OCI-LY1 (cell line): ENCODE measurements around the gene OR52N1.

ENCODE experiments used
- H2AFZ ChIP-seq: fragments of 200-600 bp; sonication (generic), shearing (Covaris generic); 2 replicates; pipeline ENCODE4 v1.6.0; 2014; ENCODE audit warnings: antibody characterized with exemption, mild to moderate bottlenecking, low read length
- H3F3A ChIP-seq: fragments of 200-600 bp; sonication (generic), shearing (Covaris generic); 2 replicates; pipeline ENCODE4 v1.6.0; 2014; ENCODE audit warnings: mild to moderate bottlenecking, antibody characterized with exemption, low read length, moderate library complexity; ENCODE audit not compliant: insufficient read depth
- H3K27ac ChIP-seq: fragments of 200-600 bp; sonication (generic); 2 replicates; pipeline ENCODE4 v1.5.1; 2014; ENCODE audit warnings: low read length, mixed run types, mild to moderate bottlenecking, low read depth; ENCODE audit not compliant: poor library complexity, severe bottlenecking
- H3K27me3 ChIP-seq: fragments of 200-600 bp; sonication (generic); 2 replicates; pipeline ENCODE4 v1.6.0; 2014; ENCODE audit warnings: antibody characterized with exemption, mild to moderate bottlenecking, low read length, moderate library complexity; ENCODE audit not compliant: insufficient read depth
- H3K36me3 ChIP-seq: fragments of 200-600 bp; sonication (generic); 2 replicates; pipeline ENCODE4 v1.6.1; 2014; ENCODE audit warnings: mild to moderate bottlenecking, antibody characterized with exemption, low read length, moderate library complexity, mixed read lengths; ENCODE audit not compliant: insufficient read depth
- H3K4me1 ChIP-seq: fragments of 200-600 bp; sonication (generic); 2 replicates; pipeline ENCODE4 v1.5.1; 2014; ENCODE audit warnings: mild to moderate bottlenecking, low read length, moderate library complexity; ENCODE audit not compliant: insufficient read depth, severe bottlenecking
- H3K4me2 ChIP-seq: fragments of 200-600 bp; sonication (generic), shearing (Covaris generic); 2 replicates; pipeline ENCODE4 v1.6.1; 2014; ENCODE audit warnings: low read length
- H3K4me3 ChIP-seq: fragments of 200-600 bp; sonication (generic); 2 replicates; pipeline ENCODE4 v1.5.1; 2014; ENCODE audit warnings: low read length, low read depth, mild to moderate bottlenecking, mixed read lengths; ENCODE audit not compliant: poor library complexity, severe bottlenecking
- H3K79me2 ChIP-seq: fragments of 200-600 bp; shearing (Covaris generic); 2 replicates; pipeline ENCODE4 v1.6.1; 2016; ENCODE audit warnings: mixed run types, low read length, mixed read lengths; ENCODE audit not compliant: insufficient read depth
- H3K9ac ChIP-seq: fragments of 200-600 bp; sonication (generic), shearing (Covaris generic); 2 replicates; pipeline ENCODE4 v1.6.1; 2014; ENCODE audit warnings: mild to moderate bottlenecking, low read length, mixed read lengths
- H3K9me2 ChIP-seq: fragments of 200-600 bp; sonication (generic), shearing (Covaris generic); 2 replicates; pipeline ENCODE4 v1.6.1; 2014; ENCODE audit warnings: low read depth, mild to moderate bottlenecking, low read length, mixed read lengths
- H3K9me3 ChIP-seq: fragments of 200-600 bp; shearing (Covaris generic); 2 replicates; pipeline ENCODE4 v1.6.1; 2014; ENCODE audit warnings: low read length, mixed read lengths
- H4K20me1 ChIP-seq: fragments of 200-600 bp; sonication (generic), shearing (Covaris generic); 2 replicates; pipeline ENCODE4 v1.6.0; 2016; ENCODE audit warnings: mild to moderate bottlenecking, low read length; ENCODE audit not compliant: insufficient read depth
- EZH2 ChIP-seq: fragments of 200-600 bp; sonication (generic), shearing (Covaris generic); IDR thresholded peaks from 2 replicates; pipeline ENCODE4 v1.8.0; 2017; ENCODE audit warnings: borderline replicate concordance, mixed run types, mild to moderate bottlenecking, antibody characterized with exemption, low read length, moderate library complexity, mixed read lengths
- TF ChIP-seq, protein P1 (sequence below): fragments of 200-600 bp; sonication (generic), shearing (Covaris generic); IDR thresholded peaks from 2 replicates; pipeline ENCODE4 v1.5.1; 2017; ENCODE audit warnings: mild to moderate bottlenecking, antibody characterized with exemption, low read length, moderate library complexity, mixed read lengths

The OR52N1 gene

DNA sequence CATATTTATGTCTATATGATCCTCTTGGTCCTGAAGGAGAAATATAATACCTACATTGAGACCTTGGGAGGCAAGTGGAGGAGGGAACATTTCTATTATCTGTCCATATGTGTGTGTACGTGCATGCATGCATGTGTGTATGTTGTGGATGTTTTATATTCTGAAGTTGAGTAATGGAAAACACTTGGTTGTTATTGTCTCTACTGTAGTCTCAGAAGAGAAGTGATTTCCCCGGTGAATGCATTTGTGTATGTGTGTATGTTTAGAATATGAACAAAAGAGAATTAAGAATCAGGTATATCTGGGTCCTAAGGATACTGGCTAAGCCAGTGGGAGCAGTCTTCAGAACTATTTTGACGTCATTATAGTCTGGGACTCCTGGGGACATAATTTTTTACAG lies at the start of gene OR52N1:
OR52N1 (minus strand) TSS at position 101 of the 400 bp plus-strand sequence. CDS start 2,449 bp downstream, outside the sequence.
- H3K4me1 ChIP-seq = no peaks in the 10 kb centered on the region
- TF ChIP-seq EZH2 = no peak
- TF ChIP-seq, protein P1, sequence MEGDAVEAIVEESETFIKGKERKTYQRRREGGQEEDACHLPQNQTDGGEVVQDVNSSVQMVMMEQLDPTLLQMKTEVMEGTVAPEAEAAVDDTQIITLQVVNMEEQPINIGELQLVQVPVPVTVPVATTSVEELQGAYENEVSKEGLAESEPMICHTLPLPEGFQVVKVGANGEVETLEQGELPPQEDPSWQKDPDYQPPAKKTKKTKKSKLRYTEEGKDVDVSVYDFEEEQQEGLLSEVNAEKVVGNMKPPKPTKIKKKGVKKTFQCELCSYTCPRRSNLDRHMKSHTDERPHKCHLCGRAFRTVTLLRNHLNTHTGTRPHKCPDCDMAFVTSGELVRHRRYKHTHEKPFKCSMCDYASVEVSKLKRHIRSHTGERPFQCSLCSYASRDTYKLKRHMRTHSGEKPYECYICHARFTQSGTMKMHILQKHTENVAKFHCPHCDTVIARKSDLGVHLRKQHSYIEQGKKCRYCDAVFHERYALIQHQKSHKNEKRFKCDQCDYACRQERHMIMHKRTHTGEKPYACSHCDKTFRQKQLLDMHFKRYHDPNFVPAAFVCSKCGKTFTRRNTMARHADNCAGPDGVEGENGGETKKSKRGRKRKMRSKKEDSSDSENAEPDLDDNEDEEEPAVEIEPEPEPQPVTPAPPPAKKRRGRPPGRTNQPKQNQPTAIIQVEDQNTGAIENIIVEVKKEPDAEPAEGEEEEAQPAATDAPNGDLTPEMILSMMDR = no peak
- no peaks in the 10 kb centered on the region for H4K20me1 ChIP-seq
- H3K36me3 ChIP-seq = no peaks in the 10 kb centered on the region
- H3K4me3 ChIP-seq = no peak within 1 kb of the TSS
- H3K79me2 ChIP-seq = no peaks in the 10 kb centered on the region
- H2AFZ ChIP-seq = no peak within 1 kb of the TSS
- no peak within 1 kb of the TSS for H3K4me2 ChIP-seq
- H3K9me2 ChIP-seq = no peaks in the 10 kb centered on the region
- H3K9me3 ChIP-seq = no peaks in the 10 kb centered on the region
- no peak within 1 kb of the TSS for H3K27ac ChIP-seq
- no peaks in the 10 kb centered on the region for H3K27me3 ChIP-seq
- H3K9ac ChIP-seq = no peak within 1 kb of the TSS
- no peaks in the 10 kb centered on the region for H3F3A ChIP-seq

GRCh38 chr11:5837695-5838094 lies 46.6 kb upstream of the OR52N1 start:
- H3K4me1 ChIP-seq = no peaks in the 10 kb centered on the region
- no peaks in the 10 kb centered on the region for H4K20me1 ChIP-seq
- no peak overlapping the region for H3K4me2 ChIP-seq
- H3K9me3 ChIP-seq = no peaks in the 10 kb centered on the region
- no peaks in the 10 kb centered on the region for H3F3A ChIP-seq
- no peaks in the 10 kb centered on the region for H3K27me3 ChIP-seq
- no peaks in the 10 kb centered on the region for H3K9me2 ChIP-seq
- no peak overlapping the region for H3K9ac ChIP-seq
- no peaks in the 10 kb centered on the region for H3K36me3 ChIP-seq
- no peaks in the 10 kb centered on the region for H3K79me2 ChIP-seq
- H2AFZ ChIP-seq = no peak overlapping the region
- H3K4me3 ChIP-seq = no peak overlapping the region
- TF ChIP-seq, protein P1 = no peak
- no peak for TF ChIP-seq EZH2
- no peak overlapping the region for H3K27ac ChIP-seq

GRCh38 chr11:5833446-5833845 lies 42.4 kb upstream of the OR52N1 start:
- Histone ChIP-seq H3K4me1 (no peaks in the 10 kb centered on the region), H3K9me3 (no peaks in the 10 kb centered on the region), H3K9me2 (no peaks in the 10 kb centered on the region), H3K4me3 (no peak overlapping the region), H3K27ac (no peak overlapping the region), H2AFZ (no peak overlapping the region), H3F3A (no peaks in the 10 kb centered on the region), H3K79me2 (no peaks in the 10 kb centered on the region), H3K36me3 (no peaks in the 10 kb centered on the region), H4K20me1 (no peaks in the 10 kb centered on the region), H3K27me3 (no peaks in the 10 kb centered on the region), H3K4me2 (no peak overlapping the region), H3K9ac (no peak overlapping the region)
- TF ChIP-seq, protein P1 = no peak
- TF ChIP-seq EZH2 = no peak
